Endodermal cell (in vitro differentiated cells): Measurements from ENCODE around the gene MSMB. TPM values are rescaled to one million over a fixed set of nuclear protein-coding genes. Genes with fewer than 3 reads are reported as not detected.
A peak's percentile ranks its signal among the peaks of the same experiment; 100 is the strongest.

Experiments used
- DNase-seq: peaks from one replicate; pipeline ENCODE4 v3.0.0-alpha.2; 2017
- H3K27ac ChIP-seq: 2 replicates; pipeline ENCODE4 v1.5.1; 2013; ENCODE audit warnings: mild to moderate bottlenecking, low read depth, low read length, moderate library complexity
- H3K27me3 ChIP-seq: 2 replicates; pipeline ENCODE4 v1.6.1; 2013; ENCODE audit warnings: mild to moderate bottlenecking, low read length, moderate library complexity; ENCODE audit not compliant: insufficient read depth, control insufficient read depth, poor library complexity, severe bottlenecking
- H3K36me3 ChIP-seq: 2 replicates; pipeline ENCODE4 v1.7.0; 2013; ENCODE audit warnings: mild to moderate bottlenecking, low read length, moderate library complexity; ENCODE audit not compliant: control insufficient read depth, insufficient read depth
- H3K4me1 ChIP-seq: one replicate; pipeline ENCODE4 v1.7.0; 2013; ENCODE audit warnings: low read length; ENCODE audit not compliant: control insufficient read depth, insufficient read depth
- H3K4me3 ChIP-seq: 2 replicates; pipeline ENCODE4 v1.5.1; 2013; ENCODE audit warnings: mild to moderate bottlenecking, low read length, moderate library complexity
- H3K9ac ChIP-seq: 2 replicates; pipeline ENCODE4 v1.6.1; 2013; ENCODE audit warnings: mild to moderate bottlenecking, low read length, moderate library complexity; ENCODE audit not compliant: poor library complexity, severe bottlenecking; ENCODE audit errors: extremely low read depth
- H3K9me3 ChIP-seq: 2 replicates; pipeline ENCODE4 v1.6.1; 2013; ENCODE audit warnings: mild to moderate bottlenecking, low read length, moderate library complexity; ENCODE audit not compliant: control insufficient read depth
- H3K27ac Mint-ChIP-seq: 2 replicates; pipeline ENCODE4 v1.8.0; 2020; ENCODE audit warnings: mixed read lengths
- H3K27me3 Mint-ChIP-seq: 2 replicates; pipeline ENCODE4 v1.8.0; 2021; ENCODE audit warnings: mild to moderate bottlenecking, mixed read lengths; ENCODE audit not compliant: insufficient read depth
- H3K36me3 Mint-ChIP-seq: 2 replicates; pipeline ENCODE4 v1.8.0; 2020; ENCODE audit warnings: low read depth, mixed read lengths
- H3K4me1 Mint-ChIP-seq: 2 replicates; pipeline ENCODE4 v1.8.0; 2020; ENCODE audit warnings: mixed read lengths
- H3K4me3 Mint-ChIP-seq: 2 replicates; pipeline ENCODE4 v1.8.0; 2020; ENCODE audit warnings: mild to moderate bottlenecking, moderate library complexity, mixed read lengths
- H3K9me3 Mint-ChIP-seq: 2 replicates; pipeline ENCODE4 v1.8.0; 2020; ENCODE audit warnings: mild to moderate bottlenecking, mixed read lengths
- CTCF ChIP-seq: fragments of 200-600 bp; sonication (generic); conservative IDR thresholded peaks from 2 replicates; pipeline ENCODE4 v1.5.0; 2021; ENCODE audit warnings: antibody characterized with exemption, mild to moderate bottlenecking
- WGBS, 2 experiments: methylation state at CpG; one replicate each; pipeline versions ENCODE4 v1.1.5 to v1.1.7; 2013; ENCODE audit warnings: missing lambda C conversion rate in 2 of 2, mixed read lengths in 1 of 2; ENCODE audit not compliant: insufficient coverage in 1 of 2, insufficient read length in 1 of 2; 5-methylcytosine and 5-hydroxymethylcytosine counted together
- total RNA-seq, 2 donors: library from RNA; stranded (reverse); fragmentation: NEBNext Ultra II Directional in 1 of 2; extraction: Animal tissue kit (Norgen Biotek cat#: 25700) in 1 of 2; gene quantifications; 2 replicates in 1 of 2; 3 replicates in 1 of 2; pipeline ENCODE4 v1.2.1, GENCODE V29; 2021

MSMB gene
- total RNA-seq, 2 donors from 2014 or later: 2.4 to 2.9 TPM

- H3K27ac Mint-ChIP-seq: peak overlapping the region; percentile 82
- H3K4me3 ChIP-seq: peak overlapping the region; percentile 98
- no peaks in the 10 kb centered on the region for H3K27me3 ChIP-seq
- TF ChIP-seq CTCF: no peak
- H3K4me3 Mint-ChIP-seq: peak overlapping the region; percentile 91
- peaks cover 20% of the 10 kb centered on the region for H3K4me1 ChIP-seq
- H3K4me1 Mint-ChIP-seq: peaks cover 48% of the 10 kb centered on the region
- peak overlapping the region; percentile 76 for H3K9ac ChIP-seq
- H3K36me3 ChIP-seq: peaks cover 28% of the 10 kb centered on the region
- 38 to 50% methylated on average over 4 to 6 of the region's 6 CpGs for WGBS, 2 experiments
- no peaks in the 10 kb centered on the region for H3K9me3 Mint-ChIP-seq
- no peaks in the 10 kb centered on the region for H3K9me3 ChIP-seq
- no peak for DNase-seq
- peaks cover 15% of the 10 kb centered on the region for H3K36me3 Mint-ChIP-seq
- no peaks in the 10 kb centered on the region for H3K27me3 Mint-ChIP-seq
- H3K27ac ChIP-seq: no peak overlapping the region
Observed at GRCh38 chr10:46029461-46030030, 16.5 kb downstream of the MSMB start.

GRCh38 chr10:46028584-46029460 lies 17.2 kb downstream of the MSMB start:
- Mint-ChIP-seq H3K4me3 (peak overlapping the region; percentile 91), H3K27me3 (no peaks in the 10 kb centered on the region), H3K36me3 (peaks cover 15% of the 10 kb centered on the region), H3K9me3 (no peaks in the 10 kb centered on the region), H3K27ac (peak overlapping the region; percentile 82), H3K4me1 (peaks cover 53% of the 10 kb centered on the region)
- no peaks in the 10 kb centered on the region for H3K9me3 ChIP-seq
- no peak overlapping the region for H3K27ac ChIP-seq
- WGBS, 2 experiments: 23 to 50% methylated on average over 1 to 5 of the region's 6 CpGs
- H3K36me3 ChIP-seq: peaks cover 28% of the 10 kb centered on the region
- H3K4me3 ChIP-seq: peak overlapping the region; percentile 98
- DNase-seq: no peak
- H3K9ac ChIP-seq: peak overlapping the region; percentile 76
- no peaks in the 10 kb centered on the region for H3K27me3 ChIP-seq
- peaks cover 20% of the 10 kb centered on the region for H3K4me1 ChIP-seq
- TF ChIP-seq CTCF: peak; percentile 84

- Histone ChIP-seq H3K27me3 (no peaks in the 10 kb centered on the region), H3K9me3 (no peaks in the 10 kb centered on the region), H3K9ac (no peak overlapping the region), H3K27ac (no peak overlapping the region), H3K4me1 (peaks cover 13% of the 10 kb centered on the region), H3K36me3 (peaks cover 33% of the 10 kb centered on the region), H3K4me3 (peak overlapping the region; percentile 48)
- Mint-ChIP-seq H3K27me3 (no peaks in the 10 kb centered on the region), H3K9me3 (no peaks in the 10 kb centered on the region), H3K36me3 (peaks cover 22% of the 10 kb centered on the region), H3K4me1 (peaks cover 48% of the 10 kb centered on the region), H3K4me3 (no peak overlapping the region), H3K27ac (no peak overlapping the region)
- TF ChIP-seq CTCF: no peak
- DNase-seq: no peak
Observed at GRCh38 chr10:46026106-46026505, 20.0 kb downstream of the MSMB start.
